Fibroblast of lung (primary cell): ENCODE data around the gene TCF12. TPM values are rescaled to one million over a fixed set of nuclear protein-coding genes. Genes with fewer than 3 reads are reported as not detected.

Experiments used
- DNase-seq, 2 donors: peaks; one replicate each; pipeline versions ENCODE4 v3.0.0 to v3.0.0-alpha.2; 2010; ENCODE audit warnings: low read depth in 2 of 2
- H2AFZ ChIP-seq: 2 replicates; pipeline ENCODE4 v1.5.1; 2012; ENCODE audit warnings: low read length, control low read depth, inconsistent platforms
- H3K27ac ChIP-seq: 2 replicates; pipeline ENCODE4 v1.5.1; 2011; ENCODE audit warnings: low read length, control low read depth; ENCODE audit not compliant: insufficient read depth
- H3K27me3 ChIP-seq: 2 replicates; pipeline ENCODE4 v1.5.1; 2011; ENCODE audit warnings: mild to moderate bottlenecking, low read length; ENCODE audit not compliant: control insufficient read depth, insufficient read depth
- H3K36me3 ChIP-seq: 2 replicates; pipeline ENCODE4 v1.5.1; 2011; ENCODE audit warnings: low read length; ENCODE audit not compliant: control insufficient read depth, insufficient read depth
- H3K4me1 ChIP-seq: 2 replicates; pipeline ENCODE4 v1.5.1; 2011; ENCODE audit warnings: low read length; ENCODE audit not compliant: control insufficient read depth, insufficient read depth; ENCODE audit errors: extremely low read depth
- H3K4me2 ChIP-seq: 2 replicates; pipeline ENCODE4 v1.5.1; 2011; ENCODE audit warnings: low read length, control low read depth; ENCODE audit not compliant: insufficient read depth; ENCODE audit errors: extremely low read depth
- H3K4me3 ChIP-seq, 4 experiments: fragments of 200-600 bp in 1 of 4; sonication (generic) in 1 of 4; replicated peaks in 1 of 4; 2 replicates each; pipeline ENCODE4 v1.5.1; 2011 to 2016; ENCODE audit warnings: low read length in 4 of 4, low read depth in 3 of 4, mild to moderate bottlenecking in 3 of 4, control low read depth in 2 of 4, inconsistent platforms in 1 of 4, mixed read lengths in 1 of 4; ENCODE audit not compliant: insufficient read depth in 1 of 4; ENCODE audit errors: control extremely low read depth in 1 of 4
- H3K79me2 ChIP-seq: 2 replicates; pipeline ENCODE4 v1.5.1; 2012; ENCODE audit warnings: mild to moderate bottlenecking, low read length, inconsistent platforms; ENCODE audit not compliant: control insufficient read depth, insufficient read depth
- H3K9ac ChIP-seq: 2 replicates; pipeline ENCODE4 v1.5.1; 2011; ENCODE audit warnings: mild to moderate bottlenecking, low read length, control low read depth; ENCODE audit not compliant: insufficient read depth
- H3K9me3 ChIP-seq: 2 replicates; pipeline ENCODE4 v1.5.1; 2012; ENCODE audit warnings: low read depth, low read length; ENCODE audit not compliant: control insufficient read depth, insufficient read depth
- H4K20me1 ChIP-seq: 2 replicates; pipeline ENCODE4 v1.5.1; 2011; ENCODE audit warnings: low read length; ENCODE audit not compliant: control insufficient read depth, insufficient read depth; ENCODE audit errors: extremely low read depth
- EZH2 ChIP-seq: IDR thresholded peaks from 2 replicates; pipeline ENCODE4 v1.5.1; 2012; ENCODE audit warnings: low read length, control low read depth, mild to moderate bottlenecking; ENCODE audit errors: missing control alignments
- polyA plus RNA-seq, 2 donors: library from polyadenylated mRNA; depleted of rRNA in 1 of 2; stranded (reverse) in 1 of 2; unstranded in 1 of 2; fragments of >200 nt; gene quantifications; 2 replicates each; pipeline ENCODE4 v1.2.1, GENCODE V29; 2011 to 2012; ENCODE audit warnings: missing spikeins in 1 of 2
- total RNA-seq: library from RNA; depleted of rRNA; stranded (reverse); fragments of >200 nt; gene quantifications from 2 replicates; pipeline ENCODE4 v1.2.1, GENCODE V29; 2014
- TF ChIP-seq, protein P1 (sequence below), 2 donors: IDR thresholded peaks in 1 of 2; conservative IDR thresholded peaks in 1 of 2; 1 replicate in 1 of 2; 2 replicates in 1 of 2; pipeline ENCODE4 v1.5.1; 2011 to 2012; ENCODE audit warnings: low read length in 2 of 2, control low read depth in 1 of 2, inconsistent platforms in 1 of 2, low read depth in 1 of 2, mild to moderate bottlenecking in 1 of 2

The TCF12 gene
- total and polyA plus RNA-seq, 2 donors (not counting 1 experiment from before 2014, with no cell fraction given) = 105 to 232 TPM

DNA sequence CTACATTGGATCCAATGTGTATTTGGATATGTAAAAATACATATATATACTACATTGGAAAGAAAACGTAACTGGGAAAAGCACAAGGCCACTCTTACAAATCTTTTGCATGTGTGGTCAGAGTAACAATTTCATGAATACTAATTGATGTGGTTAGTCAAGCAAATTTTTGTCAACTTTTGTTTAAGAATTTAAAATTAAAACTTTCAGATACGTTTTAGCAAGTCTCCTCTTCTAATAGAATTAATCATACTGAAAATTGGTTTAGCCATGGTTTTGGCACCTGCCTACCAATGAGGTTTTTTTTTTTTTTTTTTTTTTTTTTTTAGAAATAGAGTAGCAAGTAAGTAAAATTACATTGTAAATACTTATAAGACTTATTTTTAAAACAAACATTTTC is 304.9 kb downstream of the TCF12 start:
- DNase-seq = peak in 1 of 2 donors; percentile 44
- Histone ChIP-seq H3K36me3 (no peaks in the 10 kb centered on the region), H3K9ac (no peak overlapping the region), H3K4me1 (peaks cover 2% of the 10 kb centered on the region), H3K4me2 (peak overlapping the region; percentile 77), H3K4me3 (peak overlapping the region in 3 of 4 experiments; percentile 0 to 84 (median 68)), H2AFZ (no peak overlapping the region), H3K79me2 (peaks cover 81% of the 10 kb centered on the region), H3K27ac (no peak overlapping the region), H3K9me3 (no peaks in the 10 kb centered on the region), H4K20me1 (no peaks in the 10 kb centered on the region), H3K27me3 (no peaks in the 10 kb centered on the region)
- TF ChIP-seq, protein P1, sequence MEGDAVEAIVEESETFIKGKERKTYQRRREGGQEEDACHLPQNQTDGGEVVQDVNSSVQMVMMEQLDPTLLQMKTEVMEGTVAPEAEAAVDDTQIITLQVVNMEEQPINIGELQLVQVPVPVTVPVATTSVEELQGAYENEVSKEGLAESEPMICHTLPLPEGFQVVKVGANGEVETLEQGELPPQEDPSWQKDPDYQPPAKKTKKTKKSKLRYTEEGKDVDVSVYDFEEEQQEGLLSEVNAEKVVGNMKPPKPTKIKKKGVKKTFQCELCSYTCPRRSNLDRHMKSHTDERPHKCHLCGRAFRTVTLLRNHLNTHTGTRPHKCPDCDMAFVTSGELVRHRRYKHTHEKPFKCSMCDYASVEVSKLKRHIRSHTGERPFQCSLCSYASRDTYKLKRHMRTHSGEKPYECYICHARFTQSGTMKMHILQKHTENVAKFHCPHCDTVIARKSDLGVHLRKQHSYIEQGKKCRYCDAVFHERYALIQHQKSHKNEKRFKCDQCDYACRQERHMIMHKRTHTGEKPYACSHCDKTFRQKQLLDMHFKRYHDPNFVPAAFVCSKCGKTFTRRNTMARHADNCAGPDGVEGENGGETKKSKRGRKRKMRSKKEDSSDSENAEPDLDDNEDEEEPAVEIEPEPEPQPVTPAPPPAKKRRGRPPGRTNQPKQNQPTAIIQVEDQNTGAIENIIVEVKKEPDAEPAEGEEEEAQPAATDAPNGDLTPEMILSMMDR (conservative IDR thresholded peaks at IDR 0.05 in 1 of 2, IDR thresholded peaks at IDR 0.05 in 1 of 2; ENCODE audit: low read depth in 1 of 2, low read length in 2 of 2) = no peak
- no peak for TF ChIP-seq EZH2

GRCh38 chr15:57223887-57224286 is 305.4 kb downstream of the TCF12 start:
- H3K79me2 ChIP-seq = peaks cover 83% of the 10 kb centered on the region
- no peak overlapping the region for H3K27ac ChIP-seq

GRCh38 chr15:57224664-57225063 is 306.2 kb downstream of the TCF12 start:
- Histone ChIP-seq H3K27me3 (no peaks in the 10 kb centered on the region), H3K4me3 (peak overlapping the region; percentile 8 to 68 (median 28)), H3K4me1 (no peaks in the 10 kb centered on the region), H3K9ac (no peak overlapping the region), H3K4me2 (peak overlapping the region; percentile 77), H3K9me3 (no peaks in the 10 kb centered on the region), H3K36me3 (no peaks in the 10 kb centered on the region), H3K79me2 (peaks cover 86% of the 10 kb centered on the region), H3K27ac (peak overlapping the region; percentile 20), H4K20me1 (no peaks in the 10 kb centered on the region), H2AFZ (no peak overlapping the region)
- peak; percentile 19 to 91 for DNase-seq
- TF ChIP-seq, protein P1 (conservative IDR thresholded peaks at IDR 0.05 in 1 of 2, IDR thresholded peaks at IDR 0.05 in 1 of 2; ENCODE audit: low read depth in 1 of 2, low read length in 2 of 2) = no peak
- TF ChIP-seq EZH2 = no peak

More at GRCh38 chr15:57223887-57224286, 305.4 kb downstream of the TCF12 start:
- Histone ChIP-seq H3K4me1 (peaks cover 2% of the 10 kb centered on the region), H3K4me2 (peak overlapping the region; percentile 77), H3K9me3 (no peaks in the 10 kb centered on the region), H3K27me3 (no peaks in the 10 kb centered on the region), H4K20me1 (no peaks in the 10 kb centered on the region), H3K9ac (no peak overlapping the region), H3K4me3 (peak overlapping the region in 2 of 4 experiments; percentile 42 to 68), H3K36me3 (no peaks in the 10 kb centered on the region), H2AFZ (no peak overlapping the region)
- no peak for TF ChIP-seq EZH2
- TF ChIP-seq, protein P1 (conservative IDR thresholded peaks at IDR 0.05 in 1 of 2, IDR thresholded peaks at IDR 0.05 in 1 of 2; ENCODE audit: low read depth in 1 of 2, low read length in 2 of 2) = no peak
- DNase-seq = no peak
